ENCODE measurements around the gene QRICH1.

- TF ChIP-seq CTCF (IDR thresholded peaks at IDR 0.05; ENCODE audit: insufficient read depth, low read length, poor library complexity, severe bottlenecking) (no peak), EZH2phosphoT487 (conservative IDR thresholded peaks at IDR 0.05; ENCODE audit: low read length) (no peak)
Measured at GRCh38 chr3:49016414-49017228, 77.2 kb downstream of the QRICH1 start.

All from SU-DHL-6 (cell line).